ENCODE data around the gene GTF3C5.
"Not testable (repeated sequence)": the region's sequence is repeated elsewhere in the genome, so short reads cannot be mapped to it uniquely, and the experiment has no call there.

Gene GTF3C5

GRCh38 chr9:133089271-133089671 is 58.5 kb downstream of the GTF3C5 start:
- DNase-seq (ENCODE audit: low read depth in 3 of 3), result no peak

GRCh38 chr9:133090187-133090586 is 59.4 kb downstream of the GTF3C5 start:
- DNase-seq (ENCODE audit: low read depth in 3 of 3), result no peak

GRCh38 chr9:133090752-133091385 is 60.1 kb downstream of the GTF3C5 start:
- DNase-seq (ENCODE audit: low read depth in 3 of 3), result no peak

- not testable (repeated sequence) for DNase-seq (ENCODE audit: low read depth in 3 of 3)
Observed at GRCh38 chr9:133094351-133094750, 63.6 kb downstream of the GTF3C5 start.

GRCh38 chr9:133094842-133095393 is 64.1 kb downstream of the GTF3C5 start:
- DNase-seq (ENCODE audit: low read depth in 3 of 3), result no peak

- no peak for DNase-seq (ENCODE audit: low read depth in 3 of 3)
Observed at GRCh38 chr9:133098104-133098754, 67.4 kb downstream of the GTF3C5 start.

- no peak for DNase-seq (ENCODE audit: low read depth in 3 of 3)
Observed at GRCh38 chr9:133098871-133099270, 68.1 kb downstream of the GTF3C5 start.

GRCh38 chr9:133099726-133100505 is 69.1 kb downstream of the GTF3C5 start:
- DNase-seq (ENCODE audit: low read depth in 3 of 3), result no peak

- no peak for DNase-seq (ENCODE audit: low read depth in 3 of 3)
Observed at GRCh38 chr9:133100506-133101355, 69.9 kb downstream of the GTF3C5 start.

GRCh38 chr9:133101356-133102189 is 70.8 kb downstream of the GTF3C5 start:
- DNase-seq (ENCODE audit: low read depth in 3 of 3), result no peak

- DNase-seq (ENCODE audit: low read depth in 3 of 3), result no peak
Observed at GRCh38 chr9:133102190-133103021, 71.6 kb downstream of the GTF3C5 start.

GRCh38 chr9:133103183-133103986 is 72.6 kb downstream of the GTF3C5 start:
- DNase-seq (ENCODE audit: low read depth in 3 of 3), result no peak

- no peak for DNase-seq (ENCODE audit: low read depth in 3 of 3)
Observed at GRCh38 chr9:133103987-133104505, 73.2 kb downstream of the GTF3C5 start.

GRCh38 chr9:133104718-133105460 is 74.1 kb downstream of the GTF3C5 start:
- DNase-seq (ENCODE audit: low read depth in 3 of 3), result no peak

- no peak for DNase-seq (ENCODE audit: low read depth in 3 of 3)
Observed at GRCh38 chr9:133105461-133105770, 74.6 kb downstream of the GTF3C5 start.

GRCh38 chr9:133106511-133107244 is 75.9 kb downstream of the GTF3C5 start:
- DNase-seq (ENCODE audit: low read depth in 3 of 3), result no peak

GRCh38 chr9:133107245-133107722 is 76.5 kb downstream of the GTF3C5 start:
- no peak for DNase-seq (ENCODE audit: low read depth in 3 of 3)
